Transverse colon (tissue), 4 donors: ENCODE results near the gene SYNPO2. TPM values are rescaled to one million over a fixed set of nuclear protein-coding genes. Genes with fewer than 3 reads are reported as not detected.

Source experiments
- DNase-seq: peaks from one replicate; pipeline ENCODE4 v3.0.0-alpha.2; 2019
- H3K27ac ChIP-seq, 4 donors: fragments of 200-600 bp; sonication (generic); 2 replicates each; pipeline ENCODE4 v1.5.1; 2016 to 2018; ENCODE audit warnings: inconsistent platforms in 4 of 4
- H3K27me3 ChIP-seq: fragments of 200-600 bp; sonication (generic); 2 replicates; pipeline ENCODE4 v1.5.1; 2017; ENCODE audit warnings: inconsistent platforms
- H3K36me3 ChIP-seq, 4 donors: fragments of 200-600 bp; sonication (generic); 2 replicates each; pipeline ENCODE4 v1.5.1; 2017 to 2019; ENCODE audit warnings: inconsistent platforms in 4 of 4
- H3K4me1 ChIP-seq, 4 donors: fragments of 200-600 bp; sonication (generic); 2 replicates each; pipeline ENCODE4 v1.5.1; 2017 to 2020; ENCODE audit warnings: inconsistent platforms in 4 of 4
- H3K4me3 ChIP-seq, 4 donors: fragments of 200-600 bp; sonication (generic); 1 replicate in 1 of 4; 2 replicates in 3 of 4; pipeline versions ENCODE4 v1.5.1 to v1.6.1; 2017 to 2019; ENCODE audit warnings: inconsistent platforms in 4 of 4
- H3K9me3 ChIP-seq, 2 donors: fragments of 200-600 bp; sonication (generic); 2 replicates each; pipeline ENCODE4 v1.5.1; 2017 to 2019; ENCODE audit warnings: inconsistent platforms in 2 of 2
- EP300 ChIP-seq: sonication (generic); formaldehyde crosslinking; IDR thresholded peaks from one replicate; pipeline ENCODE4 v1.6.1; 2017; ENCODE audit warnings: antibody characterized with exemption, low read depth
- POLR2A ChIP-seq: fragments of 450-650 bp; IDR thresholded peaks from one replicate; pipeline ENCODE4 v1.6.1; 2016; ENCODE audit warnings: antibody characterized with exemption, mild to moderate bottlenecking, moderate library complexity
- POLR2AphosphoS5 ChIP-seq, 3 donors: sonication (generic); formaldehyde crosslinking; IDR thresholded peaks; one replicate each; pipeline ENCODE4 v1.6.1; 2016; ENCODE audit warnings: antibody characterized with exemption in 3 of 3
- WGBS, 2 donors: methylation state at CpG; one replicate each; pipeline ENCODE4 v1.1.5; 2018; ENCODE audit warnings: low coverage in 1 of 2; 5-methylcytosine and 5-hydroxymethylcytosine counted together
- in situ Hi-C, 4 donors: fragments of 200-750 bp; cut with MboI; loops; one replicate each; pipeline versions ENCODE4 v1.15.0 to v1.15.1; 2017; ENCODE audit warnings: low sequenced_read_pairs in 3 of 4, low pct_ligation_motif_present in 1 of 4, low pct_unique_long_range_greater_than_20kb in 1 of 4
- intact Hi-C: fragments of 100-400 bp; cut with DNase I; formaldehyde crosslinking; loops from one replicate; pipeline ENCODE4 v1.15.1; 2023; ENCODE audit warnings: low total_unique reads
- total RNA-seq, 4 donors: library from RNA; depleted of rRNA; stranded (reverse); fragments of >200 nt; gene quantifications; one replicate each; pipeline ENCODE4 v1.1.0, GENCODE V29; 2016
- TF ChIP-seq, protein P1 (sequence below), 5 experiments: fragments of 200-600 bp in 3 of 5; fragments of 450-650 bp in 2 of 5; sonication (generic) in 3 of 5; IDR thresholded peaks; 1 replicate in 2 of 5; 2 replicates in 3 of 5; pipeline ENCODE4 v1.5.1; 2016 to 2017; ENCODE audit warnings: antibody characterized with exemption in 5 of 5, inconsistent platforms in 3 of 5, mild to moderate bottlenecking in 2 of 5, moderate library complexity in 1 of 5

The SYNPO2 gene
- total RNA-seq, 4 donors from 2014 or later = 99.7 to 400 (median 145) TPM

DNA sequence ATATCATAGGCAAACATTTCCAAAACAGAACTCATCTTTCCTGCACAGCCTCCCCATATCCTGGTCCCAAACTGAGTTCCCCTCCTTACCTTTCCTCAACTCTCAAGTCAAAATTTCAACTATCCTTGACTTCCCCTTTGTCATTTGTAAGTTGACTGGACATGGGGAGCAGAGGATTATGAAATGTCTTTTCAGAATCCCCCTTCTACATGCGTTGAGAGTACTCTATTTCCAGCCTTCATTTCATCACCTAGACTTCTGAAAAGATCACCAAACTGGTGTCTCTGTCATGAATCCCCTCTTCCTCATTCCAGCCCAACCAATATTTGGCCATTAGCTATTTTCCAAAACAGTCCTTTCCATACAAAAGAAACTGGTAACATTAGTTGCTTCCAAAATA is 95.2 kb downstream of the SYNPO2 start:
- in situ Hi-C loops = loop anchor here (10.0 to 25.0 kb wide), 3 partner anchors 222 to 503 kb away; no protein-coding TSS in a partner anchor
- no peak overlapping the region for H3K4me3 ChIP-seq
- intact Hi-C loops = loop anchor here (5.0 to 10.0 kb wide), 2 partner anchors 48 to 231 kb away; partner anchors contain the start of gene USP53
- H3K9me3 ChIP-seq = no peaks in the 10 kb centered on the region
- no peaks in the 10 kb centered on the region for H3K27me3 ChIP-seq
- WGBS, 2 donors = 71 to 74% methylated on average over 1 of the region's 1 CpG
- peak overlapping the region; percentile 19 to 87 (median 84) for H3K27ac ChIP-seq
- TF ChIP-seq POLR2A = no peak
- TF ChIP-seq POLR2AphosphoS5 (IDR thresholded peaks at IDR 0.05) = no peak
- TF ChIP-seq EP300 = no peak
- TF ChIP-seq, protein P1, sequence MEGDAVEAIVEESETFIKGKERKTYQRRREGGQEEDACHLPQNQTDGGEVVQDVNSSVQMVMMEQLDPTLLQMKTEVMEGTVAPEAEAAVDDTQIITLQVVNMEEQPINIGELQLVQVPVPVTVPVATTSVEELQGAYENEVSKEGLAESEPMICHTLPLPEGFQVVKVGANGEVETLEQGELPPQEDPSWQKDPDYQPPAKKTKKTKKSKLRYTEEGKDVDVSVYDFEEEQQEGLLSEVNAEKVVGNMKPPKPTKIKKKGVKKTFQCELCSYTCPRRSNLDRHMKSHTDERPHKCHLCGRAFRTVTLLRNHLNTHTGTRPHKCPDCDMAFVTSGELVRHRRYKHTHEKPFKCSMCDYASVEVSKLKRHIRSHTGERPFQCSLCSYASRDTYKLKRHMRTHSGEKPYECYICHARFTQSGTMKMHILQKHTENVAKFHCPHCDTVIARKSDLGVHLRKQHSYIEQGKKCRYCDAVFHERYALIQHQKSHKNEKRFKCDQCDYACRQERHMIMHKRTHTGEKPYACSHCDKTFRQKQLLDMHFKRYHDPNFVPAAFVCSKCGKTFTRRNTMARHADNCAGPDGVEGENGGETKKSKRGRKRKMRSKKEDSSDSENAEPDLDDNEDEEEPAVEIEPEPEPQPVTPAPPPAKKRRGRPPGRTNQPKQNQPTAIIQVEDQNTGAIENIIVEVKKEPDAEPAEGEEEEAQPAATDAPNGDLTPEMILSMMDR (IDR thresholded peaks at IDR 0.05) = no peak
- H3K36me3 ChIP-seq = no peaks in the 10 kb centered on the region
- DNase-seq = no peak
- H3K4me1 ChIP-seq = peaks cover 7 to 26% (median 16%) of the 10 kb centered on the region in 4 donors

DNA sequence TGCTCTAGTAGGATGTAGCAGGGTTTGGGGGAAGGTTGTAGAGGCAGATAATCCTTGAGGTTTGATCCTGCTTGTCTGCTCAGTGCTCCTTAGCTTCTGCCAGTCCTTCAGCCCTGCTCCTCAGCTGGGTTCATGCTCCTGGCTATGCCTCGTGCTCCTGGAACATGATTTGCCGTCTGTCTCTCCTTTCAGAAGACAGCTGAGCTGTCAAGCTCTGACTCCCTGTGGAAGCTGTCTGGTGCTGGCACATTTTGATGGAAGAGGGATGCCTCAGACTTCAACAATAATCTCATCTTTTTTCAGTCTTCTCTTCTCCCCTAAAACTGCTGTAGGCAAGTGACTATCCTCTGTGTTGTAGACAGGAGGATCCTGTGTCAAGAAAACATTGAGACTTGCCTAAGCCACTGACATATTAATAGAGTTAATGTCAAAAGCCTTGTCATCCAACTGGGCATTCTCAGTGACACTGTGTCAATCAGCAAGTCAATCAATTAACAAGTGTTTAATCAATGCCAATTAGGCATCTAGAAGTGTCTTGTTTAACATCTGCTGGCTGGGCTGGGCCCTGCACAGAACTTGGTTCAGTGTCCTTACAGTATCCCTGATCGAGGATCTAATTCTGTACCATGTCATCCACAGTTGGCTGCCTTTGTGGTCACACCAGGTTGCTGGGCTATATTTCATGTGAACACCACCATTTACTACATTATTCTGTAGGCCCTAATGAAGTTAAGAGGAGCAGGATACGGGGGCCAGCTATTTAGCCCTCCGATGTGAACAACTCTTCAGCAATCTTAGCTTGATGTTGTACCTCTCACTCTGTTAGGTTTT is 96.7 kb downstream of the SYNPO2 start:
- in situ Hi-C loops = loop anchor here (10.0 to 25.0 kb wide), 3 partner anchors 223 to 502 kb away; no protein-coding TSS in a partner anchor

DNA sequence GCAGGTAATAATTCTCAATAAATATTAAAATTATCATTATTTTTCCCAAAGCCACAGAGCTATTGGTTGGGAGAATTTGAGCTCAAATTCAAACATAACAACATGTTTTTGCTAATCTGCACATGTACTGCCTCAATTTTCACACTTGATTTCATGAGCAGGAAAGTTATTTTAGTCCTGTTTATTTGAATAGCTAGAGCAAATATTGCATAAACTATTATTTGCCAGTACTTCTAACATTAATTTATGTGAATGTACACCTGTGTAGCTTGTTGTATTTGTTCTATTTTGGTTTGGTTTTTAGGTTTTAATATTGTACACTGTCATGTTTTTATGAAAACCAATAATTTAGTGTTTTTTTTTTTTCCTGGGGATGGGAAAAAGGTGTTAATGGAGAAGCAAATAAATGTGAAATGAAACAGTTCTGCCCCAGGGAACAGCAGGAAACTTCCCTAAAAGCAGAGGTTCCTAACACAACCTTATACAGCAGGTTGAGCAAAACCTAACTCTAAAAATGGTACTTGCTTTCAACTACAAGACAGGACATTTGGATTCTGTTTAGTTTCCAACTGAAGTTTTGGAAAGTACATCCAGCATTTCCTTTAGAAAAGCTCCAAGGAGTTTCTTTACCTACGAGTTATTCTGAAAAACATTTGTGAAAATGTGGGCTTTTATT is 99.4 kb downstream of the SYNPO2 start:
- no peaks in the 10 kb centered on the region for H3K9me3 ChIP-seq
- peaks cover 10 to 44% (median 17%) of the 10 kb centered on the region in 4 donors for H3K4me1 ChIP-seq
- H3K36me3 ChIP-seq = no peaks in the 10 kb centered on the region
- no peaks in the 10 kb centered on the region for H3K27me3 ChIP-seq
- peak overlapping the region; percentile 82 to 87 (median 84) for H3K27ac ChIP-seq
- 50 to 63% methylated on average over 1 of the region's 1 CpG for WGBS, 2 donors
- DNase-seq = no peak
- no peak overlapping the region for H3K4me3 ChIP-seq
- intact Hi-C loops = loop anchor here (10.0 kb wide), 1 partner anchor 227 kb away; the partner anchor contains the start of gene USP53
- in situ Hi-C loops = loop anchor here (10.0 to 25.0 kb wide), 3 partner anchors 226 to 499 kb away; no protein-coding TSS in a partner anchor
- TF ChIP-seq, protein P1 (IDR thresholded peaks at IDR 0.05) = no peak
- no peak for TF ChIP-seq EP300
- no peak for TF ChIP-seq POLR2A
- no peak for TF ChIP-seq POLR2AphosphoS5 (IDR thresholded peaks at IDR 0.05)

More for the DNA sequence above, 96.7 kb downstream of the SYNPO2 start:
- peaks cover 10 to 36% (median 20%) of the 10 kb centered on the region in 4 donors for H3K4me1 ChIP-seq
- no peaks in the 10 kb centered on the region for H3K9me3 ChIP-seq
- 86% methylated on average over 5 of the region's 5 CpGs; no CpG with 5 or more reads in 1 of the 2 donors for WGBS, 2 donors
- no peaks in the 10 kb centered on the region for H3K36me3 ChIP-seq
- no peaks in the 10 kb centered on the region for H3K27me3 ChIP-seq
- no peak for DNase-seq
- H3K27ac ChIP-seq = peak overlapping the region; percentile 82 to 87 (median 84)
- intact Hi-C loops = loop anchor here (10.0 kb wide), 1 partner anchor 229 kb away; the partner anchor contains the start of gene USP53
- H3K4me3 ChIP-seq = no peak overlapping the region
- TF ChIP-seq POLR2AphosphoS5 (IDR thresholded peaks at IDR 0.05) (no peak), POLR2A (no peak), EP300 (no peak)
- TF ChIP-seq, protein P1 (IDR thresholded peaks at IDR 0.05) = no peak

DNA sequence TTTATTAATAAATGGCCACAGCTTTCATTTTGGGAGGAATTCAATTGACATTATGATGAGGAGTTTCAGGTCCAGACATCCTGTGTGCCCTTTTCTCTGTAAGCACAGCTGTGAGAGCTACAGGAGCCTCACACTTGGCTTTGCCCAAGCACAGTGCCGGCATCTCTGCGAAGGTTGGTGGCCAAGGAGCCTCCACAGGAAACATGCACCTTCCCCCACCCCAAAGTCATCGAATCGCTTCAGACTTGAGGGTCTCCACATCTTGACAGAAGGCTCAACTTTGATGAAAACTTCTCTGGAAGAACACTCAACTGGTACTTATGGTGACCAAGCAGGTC is 100.0 kb downstream of the SYNPO2 start:
- TF ChIP-seq, protein P1 (IDR thresholded peaks at IDR 0.05) = no peak
- H3K9me3 ChIP-seq = no peaks in the 10 kb centered on the region
- no peak overlapping the region for H3K4me3 ChIP-seq
- H3K4me1 ChIP-seq = peaks cover 10 to 49% (median 18%) of the 10 kb centered on the region in 4 donors
- H3K36me3 ChIP-seq = no peaks in the 10 kb centered on the region
- WGBS, 2 donors = 92 to 100% methylated on average over 1 to 4 of the region's 4 CpGs
- in situ Hi-C loops (loop anchor here (10.0 to 25.0 kb wide), 3 partner anchors 226 to 499 kb away; no protein-coding TSS in a partner anchor), intact Hi-C loops (loop anchor here (10.0 kb wide), 1 partner anchor 226 kb away; the partner anchor contains the start of gene USP53)
- peak overlapping the region; percentile 82 to 87 (median 84) for H3K27ac ChIP-seq
- no peak for DNase-seq
- H3K27me3 ChIP-seq = no peaks in the 10 kb centered on the region
